ENCODE results near the gene AMPD3.

DNA sequence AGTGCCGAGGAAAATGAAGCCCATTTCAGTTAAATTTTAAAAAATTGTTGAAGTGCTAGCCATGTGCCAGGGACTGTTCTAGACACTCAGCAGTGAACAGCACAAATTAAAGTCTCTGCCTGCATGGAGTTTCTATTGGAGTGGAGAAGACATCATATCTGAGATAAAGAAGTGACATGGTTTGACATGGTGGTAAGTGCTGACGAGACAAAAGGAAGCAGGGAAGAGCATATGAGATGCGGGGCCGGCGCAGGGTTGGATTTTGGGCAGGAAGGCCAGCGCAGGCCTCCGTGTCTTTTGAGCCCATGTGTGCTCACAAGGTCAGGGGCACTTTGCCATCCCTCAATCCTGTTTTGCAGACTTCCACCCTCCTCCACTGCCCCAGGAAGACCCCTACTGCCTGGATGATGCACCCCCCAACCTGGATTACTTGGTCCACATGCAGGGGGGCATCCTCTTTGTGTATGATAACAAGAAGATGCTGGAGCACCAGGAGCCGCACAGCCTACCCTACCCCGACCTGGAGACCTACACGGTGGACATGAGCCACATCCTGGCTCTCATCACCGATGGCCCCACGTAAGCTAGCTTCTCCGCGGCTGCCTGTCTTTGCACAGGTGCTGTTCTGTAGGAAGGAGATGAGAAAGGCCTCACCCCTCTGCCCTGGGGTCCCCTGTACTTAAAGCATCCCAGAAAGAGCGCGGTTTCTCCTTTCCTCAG lies 29.6 kb downstream of the AMPD3 start:
- TF ChIP-seq POLR2AphosphoS5 (IDR thresholded peaks at IDR 0.05; ENCODE audit: borderline replicate concordance, low read depth, low read length) (no peak), EZH2 (IDR thresholded peaks at IDR 0.05) (no peak), FOXP2 (optimal IDR thresholded peaks at IDR 0.05; ENCODE audit: control extremely low read depth, extremely low read length, insufficient read depth) (no peak)
